Natural killer cell (primary cell): ENCODE results near the gene KCNQ1OT1. TPM values are rescaled to one million over a fixed set of nuclear protein-coding genes. Genes with fewer than 3 reads are reported as not detected.

Experiments
- ATAC-seq, 3 donors: fragments of 150-1000 bp in 2 of 3; fragments of 200-7000 bp in 1 of 3; cut with Tn5 transposase; 1 replicate in 1 of 3; 2 replicates in 2 of 3; pipeline ENCODE4 v1.10.0; 2021; ENCODE audit warnings: mild to moderate bottlenecking in 2 of 3, moderate library complexity in 2 of 3
- DNase-seq, 2 donors: peaks; one replicate each; pipeline versions ENCODE4 v3.0.0 to v3.0.0-alpha.2; 2013 to 2021; ENCODE audit warnings: mixed read lengths in 1 of 2
- H3K27ac ChIP-seq: one replicate; pipeline ENCODE4 v1.5.1; 2013; ENCODE audit warnings: mild to moderate bottlenecking, low read length
- H3K27me3 ChIP-seq: one replicate; pipeline ENCODE4 v1.6.1; 2013; ENCODE audit warnings: low read length; ENCODE audit not compliant: control insufficient read depth, insufficient read depth
- H3K36me3 ChIP-seq: one replicate; pipeline ENCODE4 v1.6.1; 2013; ENCODE audit warnings: low read length; ENCODE audit not compliant: control insufficient read depth, insufficient read depth
- H3K4me1 ChIP-seq: one replicate; pipeline ENCODE4 v1.6.1; 2013; ENCODE audit warnings: low read length; ENCODE audit not compliant: control insufficient read depth, insufficient read depth
- H3K4me3 ChIP-seq: one replicate; pipeline ENCODE4 v1.5.1; 2013; ENCODE audit warnings: low read length
- H3K9me3 ChIP-seq: one replicate; pipeline ENCODE4 v1.6.1; 2013; ENCODE audit warnings: low read length; ENCODE audit not compliant: control insufficient read depth, insufficient read depth
- H3K27ac Mint-ChIP-seq, 2 donors: one replicate each; pipeline ENCODE4 v1.8.0; 2022; ENCODE audit warnings: mild to moderate bottlenecking in 2 of 2, mixed read lengths in 2 of 2, moderate library complexity in 1 of 2
- H3K27me3 Mint-ChIP-seq, 2 donors: one replicate each; pipeline ENCODE4 v1.8.0; 2022; ENCODE audit warnings: low read depth in 2 of 2, mixed read lengths in 2 of 2
- H3K36me3 Mint-ChIP-seq: one replicate; pipeline ENCODE4 v1.8.0; 2022; ENCODE audit warnings: mixed read lengths
- H3K4me1 Mint-ChIP-seq, 2 donors: one replicate each; pipeline ENCODE4 v1.8.0; 2022; ENCODE audit warnings: mixed read lengths in 2 of 2
- H3K4me3 Mint-ChIP-seq: one replicate; pipeline ENCODE4 v1.8.0; 2022; ENCODE audit warnings: mild to moderate bottlenecking, moderate library complexity, mixed read lengths
- H3K9me3 Mint-ChIP-seq, 2 donors: one replicate each; pipeline ENCODE4 v1.8.0; 2022; ENCODE audit warnings: mixed read lengths in 2 of 2
- CTCF ChIP-seq: fragments of 200-600 bp; IDR thresholded peaks from one replicate; pipeline ENCODE4 v1.8.0; 2022; ENCODE audit warnings: antibody characterized with exemption
- WGBS: methylation state at CpG from one replicate; pipeline ENCODE4 v1.1.7; 2013; ENCODE audit warnings: missing lambda C conversion rate; ENCODE audit not compliant: insufficient coverage; 5-methylcytosine and 5-hydroxymethylcytosine counted together
- intact Hi-C: fragments of 100-400 bp; cut with micrococcal nuclease; formaldehyde crosslinking; loops from one replicate; pipeline ENCODE4 v1.14.2; 2022
- total RNA-seq, 4 donors: library from RNA; stranded (reverse); fragments of 120-200 nt in 1 of 4; gene quantifications; one replicate each; pipeline versions ENCODE4 v1.2.3 to v1.2.4, GENCODE V29; 2013 to 2022

Gene KCNQ1OT1
- total RNA-seq, 3 donors from 2014 or later (not counting 1 experiment from before 2014, with no cell fraction given) = 0.72 to 0.78 (median 0.75) TPM

GRCh38 chr11:2590131-2590964, 109.4 kb downstream of the KCNQ1OT1 start:
- 86% methylated on average over 13 of the region's 13 CpGs for WGBS
- H3K4me1 ChIP-seq = no peaks in the 10 kb centered on the region
- peaks cover 9 to 13% of the 10 kb centered on the region in 2 donors for H3K27me3 Mint-ChIP-seq
- no peaks in the 10 kb centered on the region for H3K36me3 ChIP-seq
- H3K9me3 ChIP-seq = no peaks in the 10 kb centered on the region
- no peak overlapping the region for H3K4me3 ChIP-seq
- TF ChIP-seq CTCF = no peak
- H3K9me3 Mint-ChIP-seq = no peaks in the 10 kb centered on the region
- intact Hi-C loops = no loop called here
- DNase-seq (no peak), ATAC-seq (no peak)
- H3K27me3 ChIP-seq = no peaks in the 10 kb centered on the region
- no peaks in the 10 kb centered on the region for H3K4me1 Mint-ChIP-seq
- H3K27ac ChIP-seq = no peak overlapping the region
- H3K27ac Mint-ChIP-seq = no peak overlapping the region
- no peak overlapping the region for H3K4me3 Mint-ChIP-seq
- no peaks in the 10 kb centered on the region for H3K36me3 Mint-ChIP-seq

GRCh38 chr11:2589538-2589934, 110.3 kb downstream of the KCNQ1OT1 start:
- intact Hi-C loops = no loop called here
- no peaks in the 10 kb centered on the region for H3K9me3 Mint-ChIP-seq
- no peaks in the 10 kb centered on the region for H3K9me3 ChIP-seq
- no peak overlapping the region for H3K4me3 ChIP-seq
- no peaks in the 10 kb centered on the region for H3K36me3 Mint-ChIP-seq
- H3K4me1 Mint-ChIP-seq = no peaks in the 10 kb centered on the region
- H3K4me3 Mint-ChIP-seq = no peak overlapping the region
- H3K27me3 Mint-ChIP-seq = peaks cover 6 to 10% of the 10 kb centered on the region in 2 donors
- no peak for DNase-seq
- no peaks in the 10 kb centered on the region for H3K27me3 ChIP-seq
- no peak for ATAC-seq
- no peaks in the 10 kb centered on the region for H3K36me3 ChIP-seq
- H3K27ac Mint-ChIP-seq = no peak overlapping the region
- WGBS = 85% methylated on average over 12 of the region's 12 CpGs
- no peaks in the 10 kb centered on the region for H3K4me1 ChIP-seq
- H3K27ac ChIP-seq = no peak overlapping the region
- no peak for TF ChIP-seq CTCF

- H3K36me3 ChIP-seq = no peaks in the 10 kb centered on the region
- H3K9me3 ChIP-seq = no peaks in the 10 kb centered on the region
- Mint-ChIP-seq H3K36me3 (no peaks in the 10 kb centered on the region), H3K9me3 (no peaks in the 10 kb centered on the region), H3K27ac (no peak overlapping the region), H3K4me3 (no peak overlapping the region), H3K4me1 (no peaks in the 10 kb centered on the region), H3K27me3 (peaks cover 4% of the 10 kb centered on the region in 2 donors)
- no peak for TF ChIP-seq CTCF
- H3K4me3 ChIP-seq = no peak overlapping the region
- H3K27ac ChIP-seq = no peak overlapping the region
- DNase-seq = no peak
- no peak for ATAC-seq
- H3K4me1 ChIP-seq = no peaks in the 10 kb centered on the region
- 91% methylated on average over 29 of the region's 29 CpGs for WGBS
- intact Hi-C loops = no loop called here
- no peaks in the 10 kb centered on the region for H3K27me3 ChIP-seq
Observed at GRCh38 chr11:2588809-2589537, 110.8 kb downstream of the KCNQ1OT1 start.
